GM23338 (cell line): Measurements from ENCODE around the gene FUT7. TPM values are rescaled to one million over a fixed set of nuclear protein-coding genes. Genes with fewer than 3 reads are reported as not detected.

Experiments
- ATAC-seq: fragments of 200-7000 bp; cut with Tn5 transposase; 3 replicates; pipeline ENCODE4 v1.9.1; 2020
- DNase-seq: peaks from one replicate; pipeline ENCODE4 v3.0.0-alpha.2; 2015; ENCODE audit warnings: low spot score
- H2AFZ ChIP-seq: fragments of 200-600 bp; sonication (generic); 2 replicates; pipeline ENCODE4 v1.8.0; 2016; ENCODE audit warnings: antibody characterized with exemption, mild to moderate bottlenecking, moderate library complexity
- H3F3A ChIP-seq: fragments of 200-600 bp; sonication (generic); replicated peaks from 2 replicates; pipeline ENCODE4 v1.8.0; 2017; ENCODE audit warnings: antibody characterized with exemption, mixed run types, low read depth
- H3K27ac ChIP-seq: fragments of 200-600 bp; sonication (generic); 2 replicates; pipeline ENCODE4 v1.6.1; 2016; ENCODE audit warnings: low read depth
- H3K27me3 ChIP-seq: fragments of 200-600 bp; sonication (generic); 2 replicates; pipeline ENCODE4 v1.8.0; 2016; ENCODE audit warnings: mild to moderate bottlenecking, mixed run types, moderate library complexity; ENCODE audit not compliant: insufficient read depth
- H3K36me3 ChIP-seq: fragments of 200-600 bp; sonication (generic); 2 replicates; pipeline ENCODE4 v1.8.0; 2016; ENCODE audit warnings: mild to moderate bottlenecking; ENCODE audit not compliant: insufficient read depth
- H3K4me1 ChIP-seq: fragments of 200-600 bp; sonication (generic); 2 replicates; pipeline ENCODE4 v1.8.0; 2016; ENCODE audit warnings: mild to moderate bottlenecking, moderate library complexity; ENCODE audit not compliant: insufficient read depth
- H3K4me2 ChIP-seq: fragments of 200-600 bp; sonication (generic); 2 replicates; pipeline ENCODE4 v1.7.1; 2017; ENCODE audit warnings: mixed run types
- H3K4me3 ChIP-seq: fragments of 200-600 bp; sonication (generic); 2 replicates; pipeline ENCODE4 v1.6.1; 2016; ENCODE audit warnings: mixed run types
- H3K79me2 ChIP-seq: fragments of 200-600 bp; sonication (generic); replicated peaks from 2 replicates; pipeline ENCODE4 v1.8.0; 2017; ENCODE audit warnings: mild to moderate bottlenecking; ENCODE audit not compliant: insufficient read depth
- H3K9me2 ChIP-seq: fragments of 200-600 bp; sonication (generic); 2 replicates; pipeline ENCODE4 v1.8.0; 2017; ENCODE audit not compliant: insufficient read depth
- H4K20me1 ChIP-seq: fragments of 200-600 bp; sonication (generic); replicated peaks from 2 replicates; pipeline ENCODE4 v1.8.0; 2017; ENCODE audit warnings: mild to moderate bottlenecking; ENCODE audit not compliant: insufficient read depth
- H3K27ac Mint-ChIP-seq: 2 replicates; pipeline ENCODE4 v1.8.0; 2020; ENCODE audit warnings: inconsistent platforms, mild to moderate bottlenecking, moderate library complexity, mixed read lengths
- H3K27me3 Mint-ChIP-seq: 3 replicates; pipeline ENCODE4 v1.8.0; 2022; ENCODE audit warnings: low read depth, mild to moderate bottlenecking, moderate library complexity, mixed read lengths, inconsistent platforms; ENCODE audit not compliant: insufficient read depth, poor library complexity
- H3K36me3 Mint-ChIP-seq: 3 replicates; pipeline ENCODE4 v1.8.0; 2021; ENCODE audit warnings: low read depth, mild to moderate bottlenecking, inconsistent platforms, moderate library complexity, mixed read lengths
- H3K4me1 Mint-ChIP-seq: 3 replicates; pipeline ENCODE4 v1.8.0; 2020; ENCODE audit warnings: mild to moderate bottlenecking, inconsistent platforms, mixed read lengths
- H3K4me3 Mint-ChIP-seq: 3 replicates; pipeline ENCODE4 v1.8.0; 2021; ENCODE audit warnings: moderate library complexity, mild to moderate bottlenecking, inconsistent platforms, mixed read lengths
- H3K9me3 Mint-ChIP-seq: 3 replicates; pipeline ENCODE4 v1.8.0; 2020; ENCODE audit warnings: moderate library complexity, mild to moderate bottlenecking, inconsistent platforms, mixed read lengths
- CREB1 ChIP-seq: fragments of 250-450 bp; sonication (Bioruptor Pico); IDR thresholded peaks from 2 replicates; pipeline ENCODE4 v1.5.0; 2020; ENCODE audit warnings: low read depth, mild to moderate bottlenecking, moderate library complexity
- CTCF ChIP-seq, 2 experiments: fragments of 200-600 bp in 1 of 2; sonication (generic) in 1 of 2; conservative IDR thresholded peaks; 2 replicates each; pipeline versions ENCODE4 v1.5.1 to v1.6.1; 2016 to 2017; ENCODE audit warnings: antibody characterized with exemption in 2 of 2, low read depth in 2 of 2, mild to moderate bottlenecking in 2 of 2, moderate library complexity in 1 of 2
- ETS1 ChIP-seq: IDR thresholded peaks from 2 replicates; pipeline ENCODE4 v1.6.1; 2016; ENCODE audit warnings: antibody characterized with exemption
- EZH2 ChIP-seq: fragments of 200-600 bp; sonication (generic); IDR thresholded peaks from one replicate; pipeline ENCODE4 v1.8.0; 2017; ENCODE audit warnings: antibody characterized with exemption, mild to moderate bottlenecking, low read depth; ENCODE audit not compliant: unreplicated experiment
- EZH2phosphoT487 ChIP-seq: fragments of 200-600 bp; sonication (generic); IDR thresholded peaks from one replicate; pipeline ENCODE4 v1.8.1; 2018; ENCODE audit warnings: antibody characterized with exemption; ENCODE audit not compliant: unreplicated experiment
- JUNB ChIP-seq: IDR thresholded peaks from one replicate; pipeline ENCODE4 v1.6.1; 2016; ENCODE audit warnings: antibody characterized with exemption; ENCODE audit not compliant: unreplicated experiment
- NANOG ChIP-seq: IDR thresholded peaks from 2 replicates; pipeline ENCODE4 v1.6.1; 2016; ENCODE audit warnings: antibody characterized with exemption, borderline replicate concordance
- POLR2AphosphoS5 ChIP-seq: IDR thresholded peaks from 2 replicates; pipeline ENCODE4 v1.6.1; 2016; ENCODE audit warnings: antibody characterized with exemption, low read depth
- STAT1 ChIP-seq: IDR thresholded peaks from one replicate; pipeline ENCODE4 v1.6.1; 2016; ENCODE audit warnings: antibody characterized with exemption; ENCODE audit not compliant: unreplicated experiment
- ZNF114 ChIP-seq: fragments of 250-450 bp; sonication (Bioruptor Pico); IDR thresholded peaks from 2 replicates; pipeline ENCODE4 v1.5.0; 2020; ENCODE audit warnings: mild to moderate bottlenecking, moderate library complexity
- ZNF331 ChIP-seq: fragments of 250-450 bp; sonication (Bioruptor Pico); IDR thresholded peaks from 2 replicates; pipeline ENCODE4 v1.5.0; 2020; ENCODE audit warnings: low read depth, mild to moderate bottlenecking, moderate library complexity
- polyA plus RNA-seq: library from polyadenylated mRNA; unstranded; fragments of >200 nt; fragmentation: Nextera tagmentation; extraction: Ambion mirVana; gene quantifications from 2 replicates; pipeline ENCODE4 v1.2.1, GENCODE V29; 2016
- total RNA-seq: library from RNA; depleted of rRNA; stranded (reverse); fragments of >200 nt; shearing (Covaris generic); gene quantifications from 2 replicates; pipeline ENCODE4 v1.2.3, GENCODE V29; 2014
- TF ChIP-seq, protein P1 (sequence below): IDR thresholded peaks from one replicate; pipeline ENCODE4 v1.6.1; 2018; ENCODE audit warnings: antibody characterized with exemption; ENCODE audit not compliant: unreplicated experiment
- TF ChIP-seq, protein P2 (sequence below): fragments of 250-450 bp; sonication (Bioruptor Pico); IDR thresholded peaks from 2 replicates; pipeline ENCODE4 v1.5.0; 2020; ENCODE audit warnings: mild to moderate bottlenecking, moderate library complexity

The FUT7 gene
- total and polyA plus RNA-seq, 2 experiments from 2014 or later: not detected

GRCh38 chr9:137023583-137023991 is 8.3 kb downstream of the FUT7 start:
- ATAC-seq (no peak), DNase-seq (no peak)
- no peaks in the 10 kb centered on the region for H3K79me2 ChIP-seq
- peaks cover 19% of the 10 kb centered on the region for H3K27me3 Mint-ChIP-seq
- H3K4me3 ChIP-seq: no peak overlapping the region
- H3K27me3 ChIP-seq: peaks cover 14% of the 10 kb centered on the region
- no peaks in the 10 kb centered on the region for H3K9me3 Mint-ChIP-seq
- H3K4me1 ChIP-seq: peaks cover 7% of the 10 kb centered on the region; the same call in 1 of the 2 replicates
- H3K9me2 ChIP-seq: no peaks in the 10 kb centered on the region
- H3K4me1 Mint-ChIP-seq: no peaks in the 10 kb centered on the region; the same call in 2 of the 3 replicates
- H3K4me3 Mint-ChIP-seq: no peak overlapping the region
- no peak overlapping the region for H2AFZ ChIP-seq
- TF ChIP-seq STAT1 (no peak), EZH2 (no peak), NANOG (no peak), POLR2AphosphoS5 (no peak), ETS1 (no peak), EZH2phosphoT487 (no peak), JUNB (no peak), CREB1 (no peak), ZNF331 (CRISPR knock-in tag) (no peak), CTCF (conservative IDR thresholded peaks at IDR 0.05; ENCODE audit: low read depth in 2 of 2) (no peak), ZNF114 (CRISPR knock-in tag) (no peak)
- TF ChIP-seq, protein P1, sequence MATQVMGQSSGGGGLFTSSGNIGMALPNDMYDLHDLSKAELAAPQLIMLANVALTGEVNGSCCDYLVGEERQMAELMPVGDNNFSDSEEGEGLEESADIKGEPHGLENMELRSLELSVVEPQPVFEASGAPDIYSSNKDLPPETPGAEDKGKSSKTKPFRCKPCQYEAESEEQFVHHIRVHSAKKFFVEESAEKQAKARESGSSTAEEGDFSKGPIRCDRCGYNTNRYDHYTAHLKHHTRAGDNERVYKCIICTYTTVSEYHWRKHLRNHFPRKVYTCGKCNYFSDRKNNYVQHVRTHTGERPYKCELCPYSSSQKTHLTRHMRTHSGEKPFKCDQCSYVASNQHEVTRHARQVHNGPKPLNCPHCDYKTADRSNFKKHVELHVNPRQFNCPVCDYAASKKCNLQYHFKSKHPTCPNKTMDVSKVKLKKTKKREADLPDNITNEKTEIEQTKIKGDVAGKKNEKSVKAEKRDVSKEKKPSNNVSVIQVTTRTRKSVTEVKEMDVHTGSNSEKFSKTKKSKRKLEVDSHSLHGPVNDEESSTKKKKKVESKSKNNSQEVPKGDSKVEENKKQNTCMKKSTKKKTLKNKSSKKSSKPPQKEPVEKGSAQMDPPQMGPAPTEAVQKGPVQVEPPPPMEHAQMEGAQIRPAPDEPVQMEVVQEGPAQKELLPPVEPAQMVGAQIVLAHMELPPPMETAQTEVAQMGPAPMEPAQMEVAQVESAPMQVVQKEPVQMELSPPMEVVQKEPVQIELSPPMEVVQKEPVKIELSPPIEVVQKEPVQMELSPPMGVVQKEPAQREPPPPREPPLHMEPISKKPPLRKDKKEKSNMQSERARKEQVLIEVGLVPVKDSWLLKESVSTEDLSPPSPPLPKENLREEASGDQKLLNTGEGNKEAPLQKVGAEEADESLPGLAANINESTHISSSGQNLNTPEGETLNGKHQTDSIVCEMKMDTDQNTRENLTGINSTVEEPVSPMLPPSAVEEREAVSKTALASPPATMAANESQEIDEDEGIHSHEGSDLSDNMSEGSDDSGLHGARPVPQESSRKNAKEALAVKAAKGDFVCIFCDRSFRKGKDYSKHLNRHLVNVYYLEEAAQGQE: no peak
- TF ChIP-seq, protein P2, sequence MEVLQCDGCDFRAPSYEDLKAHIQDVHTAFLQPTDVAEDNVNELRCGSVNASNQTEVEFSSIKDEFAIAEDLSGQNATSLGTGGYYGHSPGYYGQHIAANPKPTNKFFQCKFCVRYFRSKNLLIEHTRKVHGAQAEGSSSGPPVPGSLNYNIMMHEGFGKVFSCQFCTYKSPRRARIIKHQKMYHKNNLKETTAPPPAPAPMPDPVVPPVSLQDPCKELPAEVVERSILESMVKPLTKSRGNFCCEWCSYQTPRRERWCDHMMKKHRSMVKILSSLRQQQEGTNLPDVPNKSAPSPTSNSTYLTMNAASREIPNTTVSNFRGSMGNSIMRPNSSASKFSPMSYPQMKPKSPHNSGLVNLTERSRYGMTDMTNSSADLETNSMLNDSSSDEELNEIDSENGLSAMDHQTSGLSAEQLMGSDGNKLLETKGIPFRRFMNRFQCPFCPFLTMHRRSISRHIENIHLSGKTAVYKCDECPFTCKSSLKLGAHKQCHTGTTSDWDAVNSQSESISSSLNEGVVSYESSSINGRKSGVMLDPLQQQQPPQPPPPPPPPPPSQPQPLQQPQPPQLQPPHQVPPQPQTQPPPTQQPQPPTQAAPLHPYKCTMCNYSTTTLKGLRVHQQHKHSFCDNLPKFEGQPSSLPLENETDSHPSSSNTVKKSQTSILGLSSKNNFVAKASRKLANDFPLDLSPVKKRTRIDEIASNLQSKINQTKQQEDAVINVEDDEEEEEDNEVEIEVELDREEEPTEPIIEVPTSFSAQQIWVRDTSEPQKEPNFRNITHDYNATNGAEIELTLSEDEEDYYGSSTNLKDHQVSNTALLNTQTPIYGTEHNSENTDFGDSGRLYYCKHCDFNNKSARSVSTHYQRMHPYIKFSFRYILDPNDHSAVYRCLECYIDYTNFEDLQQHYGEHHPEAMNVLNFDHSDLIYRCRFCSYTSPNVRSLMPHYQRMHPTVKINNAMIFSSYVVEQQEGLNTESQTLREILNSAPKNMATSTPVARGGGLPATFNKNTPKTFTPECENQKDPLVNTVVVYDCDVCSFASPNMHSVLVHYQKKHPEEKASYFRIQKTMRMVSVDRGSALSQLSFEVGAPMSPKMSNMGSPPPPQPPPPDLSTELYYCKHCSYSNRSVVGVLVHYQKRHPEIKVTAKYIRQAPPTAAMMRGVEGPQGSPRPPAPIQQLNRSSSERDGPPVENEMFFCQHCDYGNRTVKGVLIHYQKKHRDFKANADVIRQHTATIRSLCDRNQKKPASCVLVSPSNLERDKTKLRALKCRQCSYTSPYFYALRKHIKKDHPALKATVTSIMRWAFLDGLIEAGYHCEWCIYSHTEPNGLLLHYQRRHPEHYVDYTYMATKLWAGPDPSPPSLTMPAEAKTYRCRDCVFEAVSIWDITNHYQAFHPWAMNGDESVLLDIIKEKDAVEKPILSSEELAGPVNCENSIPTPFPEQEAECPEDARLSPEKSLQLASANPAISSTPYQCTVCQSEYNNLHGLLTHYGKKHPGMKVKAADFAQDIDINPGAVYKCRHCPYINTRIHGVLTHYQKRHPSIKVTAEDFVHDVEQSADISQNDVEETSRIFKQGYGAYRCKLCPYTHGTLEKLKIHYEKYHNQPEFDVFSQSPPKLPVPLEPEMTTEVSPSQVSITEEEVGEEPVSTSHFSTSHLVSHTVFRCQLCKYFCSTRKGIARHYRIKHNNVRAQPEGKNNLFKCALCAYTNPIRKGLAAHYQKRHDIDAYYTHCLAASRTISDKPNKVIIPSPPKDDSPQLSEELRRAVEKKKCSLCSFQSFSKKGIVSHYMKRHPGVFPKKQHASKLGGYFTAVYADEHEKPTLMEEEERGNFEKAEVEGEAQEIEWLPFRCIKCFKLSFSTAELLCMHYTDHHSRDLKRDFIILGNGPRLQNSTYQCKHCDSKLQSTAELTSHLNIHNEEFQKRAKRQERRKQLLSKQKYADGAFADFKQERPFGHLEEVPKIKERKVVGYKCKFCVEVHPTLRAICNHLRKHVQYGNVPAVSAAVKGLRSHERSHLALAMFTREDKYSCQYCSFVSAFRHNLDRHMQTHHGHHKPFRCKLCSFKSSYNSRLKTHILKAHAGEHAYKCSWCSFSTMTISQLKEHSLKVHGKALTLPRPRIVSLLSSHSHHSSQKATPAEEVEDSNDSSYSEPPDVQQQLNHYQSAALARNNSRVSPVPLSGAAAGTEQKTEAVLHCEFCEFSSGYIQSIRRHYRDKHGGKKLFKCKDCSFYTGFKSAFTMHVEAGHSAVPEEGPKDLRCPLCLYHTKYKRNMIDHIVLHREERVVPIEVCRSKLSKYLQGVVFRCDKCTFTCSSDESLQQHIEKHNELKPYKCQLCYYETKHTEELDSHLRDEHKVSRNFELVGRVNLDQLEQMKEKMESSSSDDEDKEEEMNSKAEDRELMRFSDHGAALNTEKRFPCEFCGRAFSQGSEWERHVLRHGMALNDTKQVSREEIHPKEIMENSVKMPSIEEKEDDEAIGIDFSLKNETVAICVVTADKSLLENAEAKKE (CRISPR knock-in tag): no peak
- H3K4me2 ChIP-seq: no peak overlapping the region
- no peaks in the 10 kb centered on the region for H3K36me3 Mint-ChIP-seq
- no peaks in the 10 kb centered on the region for H4K20me1 ChIP-seq
- no peak overlapping the region for H3K27ac Mint-ChIP-seq
- H3F3A ChIP-seq: 0 out of 2 replicates have a peak, but pooled peaks cover 3% of the 10 kb centered on the region
- no peaks in the 10 kb centered on the region for H3K36me3 ChIP-seq
- H3K27ac ChIP-seq: no peak overlapping the region
